Endodermal cell (in vitro differentiated cells): ENCODE results near the gene PCGF3. TPM values are rescaled to one million over a fixed set of nuclear protein-coding genes. Genes with fewer than 3 reads are reported as not detected.

Source experiments
- DNase-seq: peaks from one replicate; pipeline ENCODE4 v3.0.0-alpha.2; 2017
- H3K27ac ChIP-seq: 2 replicates; pipeline ENCODE4 v1.5.1; 2013; ENCODE audit warnings: mild to moderate bottlenecking, low read depth, low read length, moderate library complexity
- H3K27me3 ChIP-seq: 2 replicates; pipeline ENCODE4 v1.6.1; 2013; ENCODE audit warnings: mild to moderate bottlenecking, low read length, moderate library complexity; ENCODE audit not compliant: insufficient read depth, control insufficient read depth, poor library complexity, severe bottlenecking
- H3K36me3 ChIP-seq: 2 replicates; pipeline ENCODE4 v1.7.0; 2013; ENCODE audit warnings: mild to moderate bottlenecking, low read length, moderate library complexity; ENCODE audit not compliant: control insufficient read depth, insufficient read depth
- H3K4me1 ChIP-seq: one replicate; pipeline ENCODE4 v1.7.0; 2013; ENCODE audit warnings: low read length; ENCODE audit not compliant: control insufficient read depth, insufficient read depth
- H3K4me3 ChIP-seq: 2 replicates; pipeline ENCODE4 v1.5.1; 2013; ENCODE audit warnings: mild to moderate bottlenecking, low read length, moderate library complexity
- H3K9ac ChIP-seq: 2 replicates; pipeline ENCODE4 v1.6.1; 2013; ENCODE audit warnings: mild to moderate bottlenecking, low read length, moderate library complexity; ENCODE audit not compliant: poor library complexity, severe bottlenecking; ENCODE audit errors: extremely low read depth
- H3K9me3 ChIP-seq: 2 replicates; pipeline ENCODE4 v1.6.1; 2013; ENCODE audit warnings: mild to moderate bottlenecking, low read length, moderate library complexity; ENCODE audit not compliant: control insufficient read depth
- H3K27ac Mint-ChIP-seq: 2 replicates; pipeline ENCODE4 v1.8.0; 2020; ENCODE audit warnings: mixed read lengths
- H3K27me3 Mint-ChIP-seq: 2 replicates; pipeline ENCODE4 v1.8.0; 2021; ENCODE audit warnings: mild to moderate bottlenecking, mixed read lengths; ENCODE audit not compliant: insufficient read depth
- H3K36me3 Mint-ChIP-seq: 2 replicates; pipeline ENCODE4 v1.8.0; 2020; ENCODE audit warnings: low read depth, mixed read lengths
- H3K4me1 Mint-ChIP-seq: 2 replicates; pipeline ENCODE4 v1.8.0; 2020; ENCODE audit warnings: mixed read lengths
- H3K4me3 Mint-ChIP-seq: 2 replicates; pipeline ENCODE4 v1.8.0; 2020; ENCODE audit warnings: mild to moderate bottlenecking, moderate library complexity, mixed read lengths
- H3K9me3 Mint-ChIP-seq: 2 replicates; pipeline ENCODE4 v1.8.0; 2020; ENCODE audit warnings: mild to moderate bottlenecking, mixed read lengths
- CTCF ChIP-seq: fragments of 200-600 bp; sonication (generic); conservative IDR thresholded peaks from 2 replicates; pipeline ENCODE4 v1.5.0; 2021; ENCODE audit warnings: antibody characterized with exemption, mild to moderate bottlenecking
- WGBS, 2 experiments: methylation state at CpG; one replicate each; pipeline versions ENCODE4 v1.1.5 to v1.1.7; 2013; ENCODE audit warnings: missing lambda C conversion rate in 2 of 2, mixed read lengths in 1 of 2; ENCODE audit not compliant: insufficient coverage in 1 of 2, insufficient read length in 1 of 2; 5-methylcytosine and 5-hydroxymethylcytosine counted together
- total RNA-seq, 2 donors: library from RNA; stranded (reverse); fragmentation: NEBNext Ultra II Directional in 1 of 2; extraction: Animal tissue kit (Norgen Biotek cat#: 25700) in 1 of 2; gene quantifications; 2 replicates in 1 of 2; 3 replicates in 1 of 2; pipeline ENCODE4 v1.2.1, GENCODE V29; 2021

PCGF3 gene
- total RNA-seq, 2 donors from 2014 or later = 53.1 to 64.0 TPM

- Mint-ChIP-seq H3K27ac (no peak overlapping the region), H3K9me3 (no peaks in the 10 kb centered on the region), H3K4me3 (peak overlapping the region; percentile 53), H3K27me3 (no peaks in the 10 kb centered on the region), H3K36me3 (peaks cover 5% of the 10 kb centered on the region), H3K4me1 (peaks cover 7% of the 10 kb centered on the region)
- Histone ChIP-seq H3K27ac (no peak overlapping the region), H3K36me3 (no peaks in the 10 kb centered on the region), H3K9ac (no peak overlapping the region), H3K9me3 (no peaks in the 10 kb centered on the region), H3K4me3 (peak overlapping the region; percentile 27), H3K4me1 (peaks cover 3% of the 10 kb centered on the region), H3K27me3 (no peaks in the 10 kb centered on the region)
- DNase-seq = peak; percentile 88
- TF ChIP-seq CTCF = no peak
- WGBS, 2 experiments = 82 to 84% methylated on average over 15 to 26 of the region's 26 CpGs
Observed at GRCh38 chr4:687971-688853, 17.4 kb upstream of the PCGF3 start.

DNA sequence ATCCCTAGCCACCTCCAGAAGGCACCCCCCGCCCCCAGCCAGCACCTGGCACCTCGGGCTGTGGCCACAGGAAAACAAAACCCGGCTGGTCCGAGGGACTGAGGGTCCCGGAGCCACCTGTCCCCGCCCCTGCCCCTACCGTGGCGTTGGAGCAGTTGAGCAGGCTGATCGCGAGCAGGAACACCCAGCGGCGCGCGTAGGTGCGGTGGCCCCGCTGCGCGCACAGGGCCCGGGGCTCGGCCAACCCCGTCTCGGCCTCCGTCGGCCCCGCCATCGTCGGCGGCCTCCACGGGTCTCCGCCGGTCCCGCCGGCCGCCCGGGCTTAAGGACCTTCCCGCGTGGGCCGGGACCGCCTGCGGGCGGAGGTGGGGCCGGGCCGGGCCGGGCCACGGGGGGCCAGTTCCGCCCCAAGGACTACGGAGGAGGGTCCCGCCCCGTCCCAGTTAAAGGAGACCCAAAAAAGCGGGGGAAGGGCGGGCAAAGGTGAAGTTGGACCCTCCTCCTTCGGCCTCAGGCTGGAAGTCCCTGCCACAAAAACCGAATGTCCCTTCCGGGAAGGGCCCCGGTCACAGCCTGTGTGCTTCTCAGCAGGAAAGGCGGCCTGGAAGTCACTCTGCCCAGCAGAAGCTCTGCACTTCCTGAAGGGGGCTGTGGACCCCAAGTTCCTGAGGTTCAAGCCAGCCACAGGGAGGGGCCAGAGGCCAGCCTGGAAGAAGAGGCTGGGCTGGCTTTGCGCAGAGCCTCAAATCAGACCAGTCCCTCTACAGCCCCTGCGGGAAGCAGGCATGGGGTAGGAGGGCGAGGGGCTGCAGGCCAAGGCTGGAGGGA, 16.6 kb upstream of the PCGF3 start, which contains the start of gene SLC49A3:
Gene SLC49A3, minus strand, starts transcription at position 298 of the 828 bp plus-strand sequence. Its CDS starts 24 bp downstream, at position 274.
- Mint-ChIP-seq H3K27me3 (no peaks in the 10 kb centered on the region), H3K9me3 (no peaks in the 10 kb centered on the region), H3K27ac (no peak within 1 kb of the TSS), H3K4me1 (peaks cover 10% of the 10 kb centered on the region), H3K36me3 (peaks cover 5% of the 10 kb centered on the region), H3K4me3 (peak within 1 kb of the TSS; percentile 53)
- Histone ChIP-seq H3K4me3 (peak within 1 kb of the TSS; percentile 27), H3K27me3 (no peaks in the 10 kb centered on the region), H3K4me1 (peaks cover 3% of the 10 kb centered on the region), H3K27ac (no peak within 1 kb of the TSS), H3K36me3 (no peaks in the 10 kb centered on the region), H3K9ac (no peak within 1 kb of the TSS), H3K9me3 (no peaks in the 10 kb centered on the region)
- WGBS, 2 experiments = 21 to 36% methylated on average over 22 to 59 of the region's 59 CpGs
- TF ChIP-seq CTCF = peak; percentile 31
- DNase-seq = peak; percentile 85

DNA sequence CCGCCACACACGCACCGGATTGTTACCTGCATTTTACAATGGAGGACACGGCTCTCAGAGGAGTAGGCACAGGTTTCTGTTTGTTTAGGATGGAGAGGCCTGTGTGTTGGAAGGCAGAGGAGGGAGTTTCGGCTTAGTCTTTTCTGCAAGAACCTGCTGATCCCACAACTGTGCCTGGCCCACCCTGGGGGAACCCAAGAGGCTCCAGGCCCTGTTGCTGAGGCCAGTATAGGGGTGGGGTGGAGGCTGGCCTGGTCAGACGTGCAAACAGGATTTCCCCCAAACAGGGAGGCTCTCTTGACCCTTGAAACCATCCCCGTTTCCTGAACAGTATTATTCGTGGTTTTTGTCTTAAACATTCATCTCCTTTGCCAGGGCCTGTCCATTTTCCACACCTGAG, 15.9 kb upstream of the PCGF3 start:
- H3K9me3 ChIP-seq = no peaks in the 10 kb centered on the region
- H3K36me3 ChIP-seq = no peaks in the 10 kb centered on the region
- no peak overlapping the region for H3K27ac ChIP-seq
- peaks cover 3% of the 10 kb centered on the region for H3K4me1 ChIP-seq
- 88 to 91% methylated on average over 7 to 8 of the region's 8 CpGs for WGBS, 2 experiments
- peak overlapping the region; percentile 27 for H3K4me3 ChIP-seq
- H3K27me3 Mint-ChIP-seq = no peaks in the 10 kb centered on the region
- H3K9me3 Mint-ChIP-seq = no peaks in the 10 kb centered on the region
- no peak for DNase-seq
- no peak for TF ChIP-seq CTCF
- no peak overlapping the region for H3K27ac Mint-ChIP-seq
- H3K4me1 Mint-ChIP-seq = peaks cover 10% of the 10 kb centered on the region
- peak overlapping the region; percentile 53 for H3K4me3 Mint-ChIP-seq
- no peak overlapping the region for H3K9ac ChIP-seq
- H3K27me3 ChIP-seq = no peaks in the 10 kb centered on the region
- H3K36me3 Mint-ChIP-seq = peaks cover 5% of the 10 kb centered on the region
